HCT116 (cell line): ENCODE results near the gene LHX3. TPM values are rescaled to one million over a fixed set of nuclear protein-coding genes. Genes with fewer than 3 reads are reported as not detected.

Source experiments
- ATAC-seq: fragments of 200-7000 bp; cut with Tn5 transposase; 2 replicates; pipeline ENCODE4 v1.9.1; 2020; ENCODE audit warnings: mild to moderate bottlenecking, moderate library complexity
- BruUV-seq: library from RNA; stranded (reverse); fragments of 400-500 nt; replicated peaks from 2 replicates; lab custom pipeline; 2021; lab: Mats Ljungman, UMichigan
- CTCF ChIA-PET: fragments of 300-600 bp; sonication (Branson Sonifier 250); formaldehyde crosslinking; loops from one replicate; lab custom pipeline; 2021; ENCODE audit warnings: antibody characterized with exemption; lab: Charles Lee
- POLR2A ChIA-PET: fragments of 300-600, 350-600 bp; sonication (Branson Sonifier 250); formaldehyde crosslinking; loops from one replicate; lab custom pipeline; 2021; ENCODE audit warnings: antibody characterized with exemption; lab: Charles Lee
- RAD21 ChIA-PET, 2 experiments: fragments of 300-600 bp; sonication (Branson Sonifier 250); formaldehyde crosslinking; loops; one replicate each; lab custom pipeline; 2023; ENCODE audit warnings: low total read pairs in 2 of 2; ENCODE audit not compliant: uncharacterized antibody in 2 of 2, unreplicated experiment in 2 of 2, low non-redundant PET in 1 of 2; lab: Charles Lee
- DNase-seq: peaks from one replicate; pipeline ENCODE4 v3.0.0-alpha.2; 2010; ENCODE audit warnings: low read depth, low spot score
- H2AFZ ChIP-seq: fragments of 200-600 bp; shearing (Covaris generic), sonication (generic); 2 replicates; pipeline ENCODE4 v1.6.1; 2017; ENCODE audit warnings: low read depth, mixed run types, mixed read lengths, antibody characterized with exemption, low read length; ENCODE audit not compliant: poor library complexity, severe bottlenecking
- H3K27ac ChIP-seq: 2 replicates; pipeline ENCODE4 v1.5.1; 2012; ENCODE audit warnings: low read depth, low read length
- H3K27me3 ChIP-seq: fragments of 200-600 bp; sonication (generic); 2 replicates; pipeline ENCODE4 v1.6.1; 2016; ENCODE audit warnings: mixed run types, low read length, mixed read lengths; ENCODE audit not compliant: insufficient read depth
- H3K36me3 ChIP-seq, 2 experiments: fragments of 200-500 bp in 1 of 2; fragments of 200-600 bp in 1 of 2; sonication (Bioruptor generic) in 1 of 2; sonication (generic) in 1 of 2; 2 replicates each; pipeline versions ENCODE4 v1.5.1 to v1.6.1; 2014 to 2016; ENCODE audit warnings: low read length in 2 of 2, inconsistent platforms in 1 of 2, mixed read lengths in 1 of 2, mixed run types in 1 of 2; ENCODE audit not compliant: insufficient read depth in 2 of 2, control insufficient read depth in 1 of 2
- H3K4me1 ChIP-seq, 2 experiments: fragments of 200-600 bp in 1 of 2; sonication (generic) in 1 of 2; 2 replicates each; pipeline versions ENCODE4 v1.5.1 to v1.6.1; 2012 to 2017; ENCODE audit warnings: low read length in 2 of 2, inconsistent platforms in 1 of 2, mild to moderate bottlenecking in 1 of 2, mixed read lengths in 1 of 2, mixed run types in 1 of 2, moderate library complexity in 1 of 2; ENCODE audit not compliant: insufficient read depth in 2 of 2, control insufficient read depth in 1 of 2
- H3K4me2 ChIP-seq: fragments of 200-600 bp; sonication (generic); 2 replicates; pipeline ENCODE4 v1.6.1; 2017; ENCODE audit warnings: mixed run types, low read length, mixed read lengths
- H3K4me3 ChIP-seq, 2 experiments: fragments of 200-600 bp in 1 of 2; sonication (generic) in 1 of 2; replicated peaks in 1 of 2; 2 replicates each; pipeline ENCODE4 v1.5.1; 2011 to 2016; ENCODE audit warnings: low read length in 2 of 2, control low read depth in 1 of 2, low read depth in 1 of 2, mild to moderate bottlenecking in 1 of 2, mixed read lengths in 1 of 2, mixed run types in 1 of 2
- H3K79me2 ChIP-seq: fragments of 200-600 bp; sonication (generic); 2 replicates; pipeline ENCODE4 v1.6.1; 2017; ENCODE audit warnings: mild to moderate bottlenecking, mixed run types, low read length, moderate library complexity, mixed read lengths; ENCODE audit not compliant: insufficient read depth
- H3K9ac ChIP-seq: fragments of 200-600 bp; sonication (generic); 2 replicates; pipeline ENCODE4 v1.6.1; 2016; ENCODE audit warnings: low read length, mixed read lengths
- H3K9me2 ChIP-seq: fragments of 200-600 bp; sonication (generic), shearing (Covaris generic); 2 replicates; pipeline ENCODE4 v1.6.1; 2017; ENCODE audit warnings: mixed run types, mild to moderate bottlenecking, moderate library complexity; ENCODE audit not compliant: insufficient read depth
- H3K9me3 ChIP-seq, 2 experiments: fragments of 200-500 bp in 1 of 2; fragments of 200-600 bp in 1 of 2; sonication (Bioruptor generic) in 1 of 2; sonication (generic) in 1 of 2; 2 replicates each; pipeline ENCODE4 v1.6.1; 2014 to 2017; ENCODE audit warnings: low read length in 2 of 2, mixed read lengths in 2 of 2, inconsistent platforms in 1 of 2, low read depth in 1 of 2, mild to moderate bottlenecking in 1 of 2, mixed run types in 1 of 2, moderate library complexity in 1 of 2; ENCODE audit not compliant: control insufficient read depth in 1 of 2, insufficient read depth in 1 of 2
- H4K20me1 ChIP-seq: fragments of 200-600 bp; sonication (generic), shearing (Covaris generic); 2 replicates; pipeline ENCODE4 v1.6.1; 2017; ENCODE audit warnings: mixed run types, mild to moderate bottlenecking, moderate library complexity; ENCODE audit not compliant: insufficient read depth
- CEBPB ChIP-seq: IDR thresholded peaks from 2 replicates; pipeline ENCODE4 v1.6.1; 2012; ENCODE audit warnings: low read depth
- EGR1 ChIP-seq: IDR thresholded peaks from 2 replicates; pipeline ENCODE4 v1.6.1; 2012; ENCODE audit warnings: low read depth
- EZH2phosphoT487 ChIP-seq: fragments of 200-600 bp; IDR thresholded peaks from 2 replicates; pipeline ENCODE4 v1.6.1; 2018; ENCODE audit warnings: antibody characterized with exemption, borderline replicate concordance
- JUND ChIP-seq: IDR thresholded peaks from 2 replicates; pipeline ENCODE4 v1.6.1; 2012
- POLR2A ChIP-seq: IDR thresholded peaks from 2 replicates; pipeline ENCODE4 v1.7.0; 2011; ENCODE audit warnings: borderline replicate concordance; ENCODE audit not compliant: insufficient read depth, insufficient read length; ENCODE audit errors: extremely low read depth
- POLR2AphosphoS5 ChIP-seq: IDR thresholded peaks from 2 replicates; pipeline ENCODE4 v1.6.1; 2011; ENCODE audit warnings: mild to moderate bottlenecking, low read depth, low read length, moderate library complexity
- ZNF274 ChIP-seq: fragments of 200-500 bp; sonication (Bioruptor generic); IDR thresholded peaks from 2 replicates; pipeline ENCODE4 v1.6.1; 2014; ENCODE audit warnings: mild to moderate bottlenecking, low read depth, low read length, inconsistent platforms
- intact Hi-C: fragments of 100-400 bp; cut with micrococcal nuclease; formaldehyde crosslinking; loops from 2 replicates; pipeline ENCODE4 v1.10.0; 2022
- total RNA-seq: library from RNA; stranded (reverse); gene quantifications from one replicate; pipeline ENCODE4 v1.2.1, GENCODE V29; 2021; ENCODE audit not compliant: unreplicated experiment
- TF ChIP-seq, protein P1 (sequence below): IDR thresholded peaks from 2 replicates; pipeline ENCODE4 v1.6.1; 2011; ENCODE audit warnings: mild to moderate bottlenecking, low read length, moderate library complexity; ENCODE audit not compliant: insufficient replicate concordance; ENCODE audit errors: extremely low read depth
- TF ChIP-seq, protein P2 (sequence below): IDR thresholded peaks from 2 replicates; pipeline ENCODE4 v1.6.1; 2012

The LHX3 gene
- total RNA-seq, 1 experiment from 2014 or later: not detected

DNA sequence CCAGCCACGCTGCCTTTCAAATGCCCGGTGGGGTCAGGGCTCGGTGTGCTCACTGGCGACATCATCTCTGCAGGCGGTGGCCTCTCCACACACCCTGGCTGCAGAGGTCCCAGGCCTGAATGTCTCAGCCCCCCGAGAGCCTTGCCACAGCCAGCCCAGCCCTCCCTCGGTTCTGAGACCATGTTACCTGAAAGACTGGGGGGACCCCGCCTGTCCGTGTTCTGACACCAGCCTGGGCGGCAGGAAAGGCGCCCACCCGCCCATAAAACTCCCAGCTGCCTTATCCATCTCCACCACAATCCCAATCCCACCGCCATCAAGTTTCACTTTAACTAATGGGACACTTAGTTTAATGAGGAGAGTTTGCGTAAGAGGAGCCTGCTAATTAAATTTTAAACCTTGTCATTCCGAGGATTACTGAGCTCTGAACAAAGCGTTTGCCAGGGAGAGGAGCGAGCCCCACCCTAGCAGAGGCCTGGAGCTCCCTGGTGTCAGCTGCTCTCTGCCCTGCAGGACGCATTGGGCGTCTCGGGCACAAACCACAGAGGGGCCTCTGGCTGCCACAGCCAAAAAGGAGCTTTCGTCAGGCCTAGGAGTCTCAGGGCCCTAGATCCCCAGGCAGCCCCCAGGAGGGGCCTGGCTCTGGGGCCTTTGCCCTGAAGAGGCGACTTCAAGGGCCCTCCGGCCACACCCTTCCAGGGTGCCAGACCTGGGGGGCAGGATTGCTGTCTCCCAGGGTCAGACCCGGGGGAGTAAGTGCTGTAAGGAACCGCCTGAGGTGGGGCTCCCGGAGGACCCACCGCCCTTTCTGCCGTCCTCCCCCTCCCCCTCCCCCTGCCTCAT is 15.3 kb downstream of the LHX3 start:
- RAD21 ChIA-PET: no interaction called here
- POLR2A ChIA-PET: no interaction called here
- no peak for ATAC-seq
- Histone ChIP-seq H3K4me3 (no peak overlapping the region), H4K20me1 (no peaks in the 10 kb centered on the region), H3K36me3 (no peaks in the 10 kb centered on the region), H3K4me1 (peaks cover 2 to 8% of the 10 kb centered on the region in 2 experiments; a peak in 3 of 4 replicates), H3K9me2 (no peaks in the 10 kb centered on the region), H2AFZ (no peak overlapping the region), H3K27ac (no peak overlapping the region), H3K9ac (no peak overlapping the region), H3K27me3 (no peaks in the 10 kb centered on the region), H3K9me3 (no peaks in the 10 kb centered on the region), H3K4me2 (no peak overlapping the region), H3K79me2 (no peaks in the 10 kb centered on the region)
- intact Hi-C loops: no loop called here
- BruUV-seq: no TSS peak
- TF ChIP-seq CEBPB: no peak
- TF ChIP-seq ZNF274: no peak
- TF ChIP-seq, protein P1, sequence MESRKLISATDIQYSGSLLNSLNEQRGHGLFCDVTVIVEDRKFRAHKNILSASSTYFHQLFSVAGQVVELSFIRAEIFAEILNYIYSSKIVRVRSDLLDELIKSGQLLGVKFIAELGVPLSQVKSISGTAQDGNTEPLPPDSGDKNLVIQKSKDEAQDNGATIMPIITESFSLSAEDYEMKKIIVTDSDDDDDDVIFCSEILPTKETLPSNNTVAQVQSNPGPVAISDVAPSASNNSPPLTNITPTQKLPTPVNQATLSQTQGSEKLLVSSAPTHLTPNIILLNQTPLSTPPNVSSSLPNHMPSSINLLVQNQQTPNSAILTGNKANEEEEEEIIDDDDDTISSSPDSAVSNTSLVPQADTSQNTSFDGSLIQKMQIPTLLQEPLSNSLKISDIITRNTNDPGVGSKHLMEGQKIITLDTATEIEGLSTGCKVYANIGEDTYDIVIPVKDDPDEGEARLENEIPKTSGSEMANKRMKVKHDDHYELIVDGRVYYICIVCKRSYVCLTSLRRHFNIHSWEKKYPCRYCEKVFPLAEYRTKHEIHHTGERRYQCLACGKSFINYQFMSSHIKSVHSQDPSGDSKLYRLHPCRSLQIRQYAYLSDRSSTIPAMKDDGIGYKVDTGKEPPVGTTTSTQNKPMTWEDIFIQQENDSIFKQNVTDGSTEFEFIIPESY: no peak
- TF ChIP-seq JUND: no peak
- TF ChIP-seq, protein P2, sequence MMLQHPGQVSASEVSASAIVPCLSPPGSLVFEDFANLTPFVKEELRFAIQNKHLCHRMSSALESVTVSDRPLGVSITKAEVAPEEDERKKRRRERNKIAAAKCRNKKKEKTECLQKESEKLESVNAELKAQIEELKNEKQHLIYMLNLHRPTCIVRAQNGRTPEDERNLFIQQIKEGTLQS: no peak
- TF ChIP-seq POLR2A: no peak
- no peak for TF ChIP-seq POLR2AphosphoS5
- TF ChIP-seq EGR1: no peak
- no peak for TF ChIP-seq EZH2phosphoT487
- no peak for DNase-seq
- CTCF ChIA-PET: interaction anchor here (1.0 kb wide), 1 partner anchor 19 kb away, joined by 4 read pairs; no protein-coding TSS in a partner anchor
